GM18907 (cell line): ENCODE measurements around the gene NUPR2.
"Not testable (repeated sequence)": the region's sequence is repeated elsewhere in the genome, so short reads cannot be mapped to it uniquely, and the experiment has no call there.

ENCODE experiments used
- ATAC-seq: cut with Tn5 transposase; IDR thresholded peaks from one replicate; pipeline ENCODE4 v1.9.1; 2021; ENCODE audit warnings: mild to moderate bottlenecking, moderate library complexity; ENCODE audit not compliant: unreplicated experiment

NUPR2 gene

DNA sequence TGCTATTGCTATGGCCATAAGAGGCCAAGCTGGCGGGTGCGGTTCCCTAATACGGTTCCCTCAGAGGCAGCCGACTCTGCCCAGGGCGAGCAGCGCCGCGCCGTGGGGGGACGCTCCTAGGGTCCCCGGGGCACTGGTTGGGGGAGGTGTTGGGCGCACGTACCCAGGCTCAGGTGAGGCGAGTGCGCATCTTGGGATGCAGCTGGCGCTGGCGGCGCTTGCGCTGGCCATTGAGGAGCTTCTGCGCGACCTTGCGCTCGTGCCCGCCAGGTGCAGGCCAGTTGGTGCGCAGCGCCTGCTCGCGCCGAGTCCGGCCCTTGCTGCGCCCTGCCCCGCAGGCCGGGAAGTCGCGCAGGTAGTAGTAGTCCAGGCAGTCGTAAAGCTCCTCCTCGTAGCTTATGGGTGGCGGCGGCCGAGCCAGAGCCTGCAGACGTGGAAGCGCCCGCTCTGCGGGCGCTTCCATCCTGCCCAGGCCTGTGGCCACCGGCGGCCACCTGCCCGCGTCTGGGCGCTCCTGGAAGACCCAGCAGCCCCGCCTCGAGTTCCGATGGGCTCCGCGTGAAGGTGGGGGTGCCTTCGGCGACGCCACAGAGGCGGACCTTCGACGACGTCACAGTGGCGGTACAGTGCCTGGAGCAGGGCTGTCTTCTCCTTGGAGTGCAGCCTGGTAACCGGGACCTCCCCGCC, at the start of gene NUPR2:
Gene NUPR2, minus strand, starts transcription at position 566 of the 687 bp plus-strand sequence. Its CDS starts 103 bp downstream, at position 463.
- ATAC-seq = no peak

DNA sequence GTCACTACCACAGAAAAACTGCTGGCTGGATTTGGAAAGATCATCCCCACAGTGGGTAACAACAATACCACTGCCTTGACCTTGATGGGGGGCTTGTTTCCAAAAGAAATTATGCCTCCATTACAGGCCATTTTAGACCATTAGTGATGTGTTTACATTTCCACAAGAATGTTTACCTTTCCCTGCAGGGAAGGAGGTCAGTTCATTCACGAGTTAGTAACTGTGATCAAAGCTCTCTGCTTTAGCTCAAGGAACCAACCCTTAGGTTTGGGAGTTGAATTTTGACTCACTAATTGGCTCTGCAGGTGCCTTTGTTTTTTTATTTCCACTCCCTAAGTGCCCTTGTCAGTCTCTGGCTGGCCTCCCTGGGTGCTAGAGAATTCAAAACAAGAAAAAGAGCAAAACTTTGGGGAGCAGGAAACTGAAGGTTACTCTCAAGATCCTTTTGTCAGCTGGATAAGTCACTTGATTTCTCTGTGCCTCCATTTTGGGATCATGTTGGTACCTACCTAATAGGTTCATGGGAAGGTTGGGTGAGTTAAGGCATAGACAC, 41.1 kb upstream of the NUPR2 start:
- no peak for ATAC-seq

DNA sequence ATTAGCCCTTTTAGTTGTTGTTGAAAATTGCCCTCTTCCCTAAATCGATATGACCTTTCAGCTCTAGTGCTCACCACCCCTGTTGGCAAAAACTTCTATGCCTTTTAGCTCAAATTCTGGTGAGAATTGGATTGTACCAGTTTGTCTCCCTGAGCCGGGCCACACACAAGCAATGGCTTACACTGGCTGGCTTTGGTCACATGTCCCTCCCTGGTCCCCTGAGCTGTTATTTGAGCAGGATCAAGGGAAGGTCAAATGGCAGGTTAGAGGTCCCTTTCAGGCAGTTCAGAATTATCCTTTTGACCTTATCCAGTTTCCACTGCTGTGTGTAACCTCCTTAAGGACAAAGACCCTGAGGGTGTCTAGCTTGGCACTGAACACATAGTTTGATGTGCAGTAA, 14.8 kb upstream of the NUPR2 start:
- not testable (repeated sequence) for ATAC-seq

DNA sequence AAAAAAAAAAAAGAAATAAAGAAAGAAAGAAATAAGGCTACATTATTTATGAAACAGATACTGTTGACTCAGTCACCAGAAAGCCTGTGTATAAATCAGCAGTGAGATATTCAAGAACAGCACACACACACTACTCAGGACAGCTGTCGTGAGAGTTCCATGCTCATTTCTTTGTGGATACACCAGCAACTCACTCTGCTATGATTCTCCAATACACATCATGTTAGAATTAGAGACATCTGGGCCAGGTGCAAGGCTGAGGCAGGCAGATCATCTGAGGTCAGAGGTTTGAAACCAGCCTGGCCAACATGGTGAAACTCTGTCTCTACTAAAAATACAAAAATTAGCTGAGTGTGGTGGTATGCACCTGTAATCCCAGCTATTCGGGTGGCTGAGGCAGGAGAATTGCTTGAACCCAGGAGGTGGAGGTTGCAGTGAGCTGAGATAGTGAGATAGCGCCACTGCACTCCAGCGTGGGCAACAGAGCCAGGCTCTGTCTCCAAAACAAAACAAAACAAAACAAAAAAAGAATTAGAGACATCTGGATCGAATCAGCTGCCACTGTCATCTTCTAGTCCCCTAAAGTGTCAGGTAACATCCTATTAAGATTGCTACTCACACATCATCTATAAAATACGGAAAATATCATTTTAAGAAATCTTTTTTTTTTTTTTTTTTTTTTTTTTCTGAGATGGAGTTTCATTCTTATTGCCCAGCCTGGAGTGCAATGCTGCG, 11.2 kb upstream of the NUPR2 start:
- ATAC-seq = no peak

DNA sequence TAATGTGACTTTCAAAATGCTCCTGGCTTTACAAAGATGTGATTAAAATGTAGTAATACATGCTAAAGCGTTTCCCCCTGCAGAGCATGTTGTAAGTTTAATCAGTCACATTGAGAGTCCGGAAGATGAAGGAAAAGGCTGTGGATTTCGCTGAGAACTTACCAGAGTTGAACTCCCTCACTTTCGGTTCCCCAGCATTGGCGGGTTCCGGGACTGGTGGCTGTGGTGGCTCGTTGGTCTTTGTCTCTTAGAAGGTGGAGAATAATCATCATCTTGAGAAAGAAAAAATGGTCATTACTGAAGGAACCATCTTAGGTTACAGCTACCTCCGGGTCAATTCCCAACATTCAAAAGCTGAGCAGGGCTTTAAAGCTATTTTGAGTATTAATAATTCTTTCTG, 9.6 kb upstream of the NUPR2 start:
- ATAC-seq = no peak

DNA sequence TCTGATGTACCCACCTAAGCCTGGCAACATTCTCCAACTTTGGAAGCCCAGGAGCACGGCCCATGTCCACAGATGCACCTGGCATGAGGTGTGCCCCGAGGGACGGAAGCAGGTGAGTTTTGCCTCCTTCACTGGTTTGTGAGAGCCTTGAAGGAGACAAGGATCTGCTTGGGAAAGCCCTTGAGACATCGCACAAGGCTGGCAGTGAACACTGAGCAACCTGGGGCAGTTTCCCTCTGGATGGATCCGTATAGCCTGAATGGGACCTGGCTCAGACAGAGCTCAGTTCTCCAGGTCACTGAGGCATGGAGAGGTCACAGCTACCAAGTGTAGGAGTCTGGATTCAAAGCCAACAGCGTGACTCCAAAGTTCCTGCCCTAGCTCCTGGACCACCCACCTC, 8.8 kb upstream of the NUPR2 start:
- ATAC-seq = no peak

- ATAC-seq = no peak
Measured at GRCh38 chr7:56121440-56121839, 5.2 kb upstream of the NUPR2 start.

- ATAC-seq = not testable (repeated sequence)
Measured at GRCh38 chr7:56112244-56112643, 4.0 kb downstream of the NUPR2 start.

DNA sequence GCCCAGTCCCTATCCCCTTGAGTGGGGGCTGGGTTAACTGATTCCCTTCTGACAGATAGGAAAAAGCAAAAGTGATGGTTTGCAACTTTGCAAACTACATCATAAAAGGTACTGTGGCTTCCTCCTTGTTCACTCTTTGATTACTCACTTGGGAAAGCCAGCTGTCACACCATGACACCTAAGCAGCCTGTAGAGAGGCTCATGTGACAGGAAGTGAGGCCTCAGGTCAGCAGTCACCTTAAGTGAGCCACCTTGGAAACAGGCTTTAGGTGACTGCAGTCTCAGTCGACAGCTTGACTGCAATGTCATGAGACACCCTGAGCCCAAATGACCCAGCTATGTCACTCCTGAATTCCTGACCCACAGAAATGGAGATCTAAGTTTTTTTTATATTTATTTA, 5.6 kb downstream of the NUPR2 start:
- ATAC-seq = no peak

DNA sequence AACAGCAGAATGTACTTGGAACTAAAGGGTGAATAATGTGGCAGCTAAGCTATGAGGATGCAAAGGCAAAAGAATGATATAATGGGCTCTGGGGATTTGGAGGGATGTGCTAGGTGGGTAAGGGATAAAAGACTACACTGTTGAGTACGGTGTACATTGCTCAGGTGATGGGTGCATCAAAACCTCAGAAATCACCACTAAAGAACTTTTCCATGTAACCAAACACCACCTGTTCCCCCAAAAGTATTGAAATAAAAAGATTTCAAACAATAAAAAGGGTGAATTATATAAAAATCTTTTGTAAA, 8.3 kb downstream of the NUPR2 start:
- ATAC-seq = no peak

GRCh38 chr7:56106108-56107073, 9.8 kb downstream of the NUPR2 start, which contains the start of gene CHCHD2:
CHCHD2 (minus strand) TSS chr7:56106476; CDS start chr7:56106413, 63 bp downstream.
- peak; percentile 100 for ATAC-seq

- no peak for ATAC-seq
Measured at GRCh38 chr7:56105508-56105907, 10.7 kb downstream of the NUPR2 start.

- not testable (repeated sequence) for ATAC-seq
Measured at GRCh38 chr7:56104138-56104537, 12.1 kb downstream of the NUPR2 start.

GRCh38 chr7:56099653-56100052, 16.6 kb downstream of the NUPR2 start:
- no peak for ATAC-seq

- not testable (repeated sequence) for ATAC-seq
Measured at GRCh38 chr7:56098187-56099008, 17.8 kb downstream of the NUPR2 start.

DNA sequence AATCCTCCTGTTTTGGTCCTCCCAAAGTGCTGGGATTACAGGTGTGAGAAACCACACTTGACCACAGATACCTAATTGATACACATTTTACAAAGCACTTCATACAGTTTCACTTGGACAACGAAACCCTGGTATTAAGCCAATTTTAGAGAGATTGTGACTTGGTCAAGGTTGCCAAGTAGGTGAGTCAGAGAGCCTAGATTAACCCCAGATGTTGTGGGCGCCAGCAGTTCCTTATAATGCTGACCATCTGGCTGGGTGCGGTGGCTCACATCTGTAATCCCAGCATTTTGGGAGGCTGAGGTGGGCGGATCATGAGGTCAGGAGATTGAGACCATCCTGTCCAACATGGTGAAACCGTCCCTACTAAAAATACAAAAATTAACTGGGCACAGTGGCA, 18.5 kb downstream of the NUPR2 start:
- no peak for ATAC-seq

DNA sequence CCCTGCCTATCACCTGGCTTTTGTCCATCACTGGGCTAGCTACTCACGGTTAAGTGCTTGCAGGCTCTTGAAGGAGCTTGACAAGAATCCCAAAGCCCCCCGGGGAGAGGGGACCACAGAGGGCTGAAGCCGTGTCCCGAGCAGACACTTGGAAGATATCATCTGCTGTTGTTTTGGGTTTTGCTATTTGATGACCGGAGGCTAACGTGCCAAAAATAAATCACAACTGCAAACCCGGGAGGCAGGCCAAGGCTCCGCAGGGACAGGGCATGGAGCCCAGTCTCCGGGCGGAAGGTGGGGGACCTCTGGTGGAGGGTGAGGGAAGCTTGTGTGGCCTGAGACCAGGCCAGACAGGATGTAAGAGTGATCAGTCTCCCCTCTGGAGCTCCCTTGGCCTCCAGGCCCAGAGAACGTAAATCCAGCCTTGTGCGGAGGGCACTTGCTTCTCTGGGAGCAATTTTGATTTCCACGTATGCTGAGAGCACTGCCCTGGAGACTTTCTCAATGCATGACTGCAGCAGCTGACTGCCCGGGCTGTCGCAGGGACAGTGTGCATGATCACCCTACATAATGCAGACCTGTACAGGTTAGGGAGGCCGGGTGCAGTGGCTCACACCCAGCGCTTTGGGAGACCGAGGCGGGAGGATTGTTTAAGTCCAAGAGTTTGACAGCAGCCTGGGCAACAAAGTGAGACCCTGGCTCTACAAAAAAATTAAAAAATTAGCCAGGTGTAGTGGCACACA, 23.3 kb downstream of the NUPR2 start, which contains the start of gene PHKG1:
Gene PHKG1, minus strand, starts transcription at position 164 of the 743 bp plus-strand sequence. CDS start 4,011 bp downstream, outside the sequence.
- ATAC-seq = no peak

GRCh38 chr7:56092388-56092787, 23.8 kb downstream of the NUPR2 start:
- not testable (repeated sequence) for ATAC-seq

DNA sequence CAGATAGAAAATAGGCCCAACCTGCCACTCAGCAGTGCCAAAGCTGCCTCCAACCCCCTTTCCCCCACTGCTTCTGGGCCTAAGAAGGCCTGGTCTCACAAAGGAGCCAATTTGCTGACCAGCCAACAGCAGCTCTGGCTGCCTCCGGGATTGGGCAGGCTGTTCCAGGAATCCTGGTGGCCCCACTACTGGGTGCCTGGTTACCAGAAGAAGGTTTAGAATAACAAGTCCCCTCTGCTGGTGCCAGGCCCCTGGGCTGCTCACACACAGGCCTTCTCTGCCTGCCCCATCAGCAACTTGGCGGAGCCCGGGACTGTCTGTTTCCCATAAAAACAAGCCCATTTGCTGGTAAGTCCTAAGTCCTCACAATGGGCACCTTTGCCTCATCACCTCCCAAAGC, 24.6 kb downstream of the NUPR2 start:
- no peak for ATAC-seq
